T-cell (primary cell): ENCODE data around the gene FKBP11. TPM values are rescaled to one million over a fixed set of nuclear protein-coding genes. Genes with fewer than 3 reads are reported as not detected.

ENCODE experiments used
- ATAC-seq, 4 experiments: fragments of 200-7000 bp in 3 of 4; fragments of 150-1000 bp in 1 of 4; cut with Tn5 transposase; replicated peaks in 1 of 4; 1 replicate in 3 of 4; 2 replicates in 1 of 4; pipeline ENCODE4 v1.10.0; 2021; ENCODE audit warnings: moderate library complexity in 3 of 4, mild to moderate bottlenecking in 2 of 4, moderate number of reproducible peaks in 1 of 4
- CTCF ChIA-PET, 2 donors: fragments of 300-600 bp; sonication (Branson Sonifier 250); formaldehyde crosslinking; loops; one replicate each; lab custom pipeline; 2022; ENCODE audit warnings: antibody characterized with exemption in 2 of 2; lab: Charles Lee
- POLR2A ChIA-PET, 2 donors: fragments of 300-600 bp; sonication (Branson Sonifier 250); formaldehyde crosslinking; loops; one replicate each; lab custom pipeline; 2022; ENCODE audit warnings: antibody characterized with exemption in 2 of 2; lab: Charles Lee
- DNase-seq, 35 experiments: peaks; one replicate each; pipeline versions ENCODE4 v3.0.0 to v3.0.0-alpha.2; 2013 to 2023
- H3K27ac ChIP-seq: one replicate; pipeline ENCODE4 v1.5.1; 2013; ENCODE audit warnings: low read length
- H3K27me3 ChIP-seq, 2 experiments: replicated peaks in 1 of 2; 1 replicate in 1 of 2; 2 replicates in 1 of 2; pipeline versions ENCODE4 v1.6.1 to v1.7.0; 2013; ENCODE audit warnings: low read length in 1 of 2, mixed read lengths in 1 of 2; ENCODE audit not compliant: control insufficient read depth in 2 of 2, insufficient read depth in 2 of 2; ENCODE audit errors: extremely low read depth in 1 of 2
- H3K36me3 ChIP-seq, 2 donors: 1 replicate in 1 of 2; 2 replicates in 1 of 2; pipeline versions ENCODE4 v1.6.1 to v1.7.0; 2013; ENCODE audit warnings: low read length in 1 of 2; ENCODE audit not compliant: control insufficient read depth in 2 of 2, insufficient read depth in 1 of 2; ENCODE audit errors: extremely low read depth in 1 of 2
- H3K4me1 ChIP-seq, 2 experiments: 1 replicate in 1 of 2; 2 replicates in 1 of 2; pipeline versions ENCODE4 v1.6.1 to v1.7.0; 2013; ENCODE audit warnings: low read length in 2 of 2, mixed read lengths in 1 of 2; ENCODE audit not compliant: insufficient read depth in 2 of 2, control insufficient read depth in 1 of 2; ENCODE audit errors: extremely low read depth in 1 of 2
- H3K4me3 ChIP-seq, 2 donors: 1 replicate in 1 of 2; 2 replicates in 1 of 2; pipeline versions ENCODE4 v1.5.1 to v1.7.0; 2013; ENCODE audit warnings: mild to moderate bottlenecking in 2 of 2, low read length in 1 of 2, moderate library complexity in 1 of 2; ENCODE audit not compliant: control insufficient read depth in 1 of 2; ENCODE audit errors: extremely low read depth in 1 of 2
- H3K9me3 ChIP-seq: 2 replicates; pipeline ENCODE4 v1.7.0; 2013
- H3K27ac Mint-ChIP-seq, 2 donors: one replicate each; pipeline ENCODE4 v1.8.0; 2020 to 2021; ENCODE audit warnings: mild to moderate bottlenecking in 2 of 2, mixed read lengths in 2 of 2
- H3K27me3 Mint-ChIP-seq, 2 donors: one replicate each; pipeline ENCODE4 v1.8.0; 2021 to 2022; ENCODE audit warnings: mixed read lengths in 2 of 2
- H3K36me3 Mint-ChIP-seq: one replicate; pipeline ENCODE4 v1.8.0; 2021; ENCODE audit warnings: mixed read lengths
- H3K4me1 Mint-ChIP-seq, 3 donors: one replicate each; pipeline ENCODE4 v1.8.0; 2020 to 2022; ENCODE audit warnings: mixed read lengths in 3 of 3, mild to moderate bottlenecking in 1 of 3
- H3K4me3 Mint-ChIP-seq, 3 donors: one replicate each; pipeline ENCODE4 v1.8.0; 2020 to 2022; ENCODE audit warnings: mild to moderate bottlenecking in 3 of 3, mixed read lengths in 3 of 3, moderate library complexity in 3 of 3
- H3K9me3 Mint-ChIP-seq, 3 donors: one replicate each; pipeline ENCODE4 v1.8.0; 2020 to 2022; ENCODE audit warnings: mixed read lengths in 3 of 3
- WGBS: methylation state at CpG from one replicate; pipeline ENCODE4 v1.1.5; 2013; ENCODE audit warnings: missing lambda C conversion rate; ENCODE audit not compliant: insufficient coverage; 5-methylcytosine and 5-hydroxymethylcytosine counted together
- total RNA-seq, 35 experiments: library from RNA in 6 of 35; stranded (reverse) in 6 of 35; fragments of 120-200 nt in 1 of 35; gene quantifications; one replicate each; pipeline versions ENCODE4 v1.2.1 to v1.2.4 and lab custom pipeline; 2013 to 2026

Gene FKBP11
- total RNA-seq, 5 donors from 2014 or later (not counting 1 experiment from before 2014, with no cell fraction given): 55.6 to 83.0 (median 68.1) TPM

DNA sequence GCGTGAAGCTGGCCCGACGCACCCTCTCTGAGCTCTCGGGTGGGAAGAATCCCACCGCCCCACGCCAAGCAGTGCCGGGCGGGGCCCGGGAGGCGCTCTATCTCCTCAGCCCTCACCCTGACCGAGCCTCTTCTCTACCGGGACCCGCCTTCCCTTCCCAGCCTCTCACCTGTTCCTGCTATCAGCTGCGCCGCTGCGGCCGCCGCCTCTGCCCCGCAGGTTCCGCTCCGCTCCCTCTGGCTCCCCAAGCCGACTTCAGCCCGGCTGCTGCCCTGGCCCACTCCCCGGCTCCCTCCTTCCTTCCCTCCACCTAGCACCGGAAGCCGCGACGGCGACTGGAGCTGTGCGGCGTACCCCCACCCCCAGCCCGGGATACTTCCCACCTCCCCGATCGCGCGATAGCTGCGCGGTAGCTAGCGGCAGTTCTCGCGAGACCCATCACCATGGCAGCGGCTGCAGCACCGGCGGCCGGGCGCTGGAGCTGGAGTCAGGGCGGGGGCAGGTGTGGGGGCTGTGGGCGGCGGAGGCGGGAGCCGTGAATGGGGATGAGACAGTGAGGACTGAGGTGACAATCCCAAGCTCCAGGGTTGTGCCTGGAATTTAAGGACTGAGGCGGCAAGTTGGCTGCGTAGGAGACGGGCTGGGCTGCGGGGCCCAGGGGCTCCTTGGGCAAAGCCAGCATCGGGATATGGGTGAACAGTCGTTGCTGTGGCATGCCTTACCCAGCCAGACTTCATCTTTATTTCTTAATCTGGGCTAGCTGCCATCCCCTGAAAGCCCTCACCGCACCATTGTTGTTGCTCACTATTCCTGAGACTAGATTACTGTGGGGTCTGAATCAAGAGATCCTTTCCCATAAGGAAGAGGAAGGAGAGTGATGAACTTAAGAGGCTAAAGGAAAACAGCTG, 32.1 kb upstream of the FKBP11 start, which contains the start of gene ARF3:
ARF3 (minus strand) TSS at position 347 of the 908 bp plus-strand sequence. CDS start 16,392 bp downstream, outside the sequence.
- Histone ChIP-seq H3K27me3 (peaks cover 0 to 2% of the 10 kb centered on the region in 2 experiments), H3K4me1 (peaks cover 11 to 24% of the 10 kb centered on the region in 2 experiments), H3K9me3 (no peaks in the 10 kb centered on the region), H3K27ac (peak within 1 kb of the TSS; percentile 54), H3K36me3 (peaks cover 0 to 6% of the 10 kb centered on the region in 2 donors), H3K4me3 (peak within 1 kb of the TSS; percentile 76 to 83)
- CTCF ChIA-PET: interaction anchor here (0.6 to 1.7 kb wide), 18 partner anchors 12 to 1820 kb away, joined by 3 to 17 read pairs (median 4); partner anchors contain the start of genes WNT1 (in 2 of the 2), DDX23 (in 1 of the 2) and FKBP11 (in 1 of the 2)
- DNase-seq (peak; percentile 83 to 95 (median 89)), ATAC-seq (peak; percentile 97)
- Mint-ChIP-seq H3K36me3 (peaks cover 4% of the 10 kb centered on the region), H3K27me3 (peaks cover 0 to 4% of the 10 kb centered on the region in 2 donors), H3K9me3 (no peaks in the 10 kb centered on the region), H3K4me3 (peak within 1 kb of the TSS; percentile 95 to 98 (median 96)), H3K27ac (peak within 1 kb of the TSS; percentile 71 to 88), H3K4me1 (peaks cover 43 to 48% (median 44%) of the 10 kb centered on the region in 3 donors)
- POLR2A ChIA-PET: interaction anchor here (0.6 to 1.4 kb wide), 8 partner anchors 14 to 231 kb away, joined by 3 to 9 read pairs (median 4); partner anchors contain the start of genes DDX23 (in 2 of the 2) and FKBP11 (in 1 of the 2)
- WGBS: under 1% methylated on average over 50 of the region's 58 CpGs

DNA sequence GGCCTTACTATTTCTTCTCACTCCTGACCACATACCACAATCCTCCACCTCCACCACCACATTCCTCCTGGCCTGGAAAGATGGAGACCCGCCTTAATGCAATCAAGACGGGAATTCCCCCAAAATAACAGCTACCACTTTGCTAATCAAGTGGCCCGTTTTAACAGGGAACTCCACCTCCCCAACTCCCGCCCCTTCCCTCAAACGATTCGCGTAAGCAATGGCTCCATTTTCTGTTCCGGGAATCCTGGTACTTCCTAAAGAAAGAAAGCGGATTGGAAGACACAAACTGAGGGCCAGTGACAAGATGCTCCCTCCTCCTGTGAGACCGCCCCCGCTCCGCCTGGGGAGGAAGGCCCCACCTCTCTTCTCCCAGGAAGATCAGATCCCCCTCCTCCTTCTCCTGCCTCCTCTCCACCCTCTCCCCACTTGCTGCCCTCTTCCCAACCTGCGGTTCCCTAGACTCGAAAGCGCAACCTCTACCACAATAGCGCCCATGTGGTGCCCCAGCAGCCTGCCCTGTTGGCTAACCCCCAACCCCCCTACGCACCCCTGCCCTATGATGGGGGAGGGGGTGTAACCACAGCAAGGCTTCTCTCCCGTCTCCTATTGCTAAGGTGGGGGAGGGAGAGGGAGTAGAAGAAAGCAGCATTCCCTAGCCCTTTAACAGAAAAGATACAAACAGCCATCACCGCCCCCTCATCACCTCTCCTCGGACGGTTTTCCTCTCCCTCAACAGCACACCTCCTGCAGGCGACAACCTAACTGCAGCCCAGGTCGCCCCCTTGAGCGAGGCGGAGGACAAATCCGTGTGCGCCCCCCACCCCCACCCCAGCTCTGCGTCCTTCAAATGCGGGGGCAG, 31.2 kb upstream of the FKBP11 start:
- H3K27me3 ChIP-seq: peaks cover 0 to 2% of the 10 kb centered on the region in 2 experiments
- peaks cover 11 to 24% of the 10 kb centered on the region in 2 experiments for H3K4me1 ChIP-seq
- H3K36me3 Mint-ChIP-seq: peaks cover 6% of the 10 kb centered on the region
- ATAC-seq: peak; percentile 14 to 30 (median 22)
- H3K4me1 Mint-ChIP-seq: peaks cover 46 to 52% (median 47%) of the 10 kb centered on the region in 3 donors
- H3K36me3 ChIP-seq: peaks cover 0 to 7% of the 10 kb centered on the region in 2 donors
- WGBS: 5% methylated on average over 18 of the region's 29 CpGs
- peak overlapping the region; percentile 76 to 83 for H3K4me3 ChIP-seq
- H3K9me3 ChIP-seq: no peaks in the 10 kb centered on the region
- no peaks in the 10 kb centered on the region for H3K9me3 Mint-ChIP-seq
- POLR2A ChIA-PET: interaction anchor here (1.3 to 1.4 kb wide), 2 partner anchors 21 to 31 kb away, joined by 4 to 6 read pairs; partner anchors contain the start of gene FKBP11 (in 1 of the 2)
- DNase-seq: peak in 3 of 35 experiments; percentile 17 to 56 (median 19)
- H3K4me3 Mint-ChIP-seq: peak overlapping the region; percentile 95 to 98 (median 96)
- CTCF ChIA-PET: interaction anchor here (0.6 to 1.7 kb wide), 11 partner anchors 20 to 1819 kb away, joined by 3 to 17 read pairs (median 6); partner anchors contain the start of genes WNT1 (in 2 of the 2), DDX23 (in 1 of the 2) and FKBP11 (in 1 of the 2)
- H3K27ac Mint-ChIP-seq: peak overlapping the region; percentile 65 to 74
- H3K27ac ChIP-seq: peak overlapping the region; percentile 54
- H3K27me3 Mint-ChIP-seq: peaks cover 0 to 4% of the 10 kb centered on the region in 2 donors

DNA sequence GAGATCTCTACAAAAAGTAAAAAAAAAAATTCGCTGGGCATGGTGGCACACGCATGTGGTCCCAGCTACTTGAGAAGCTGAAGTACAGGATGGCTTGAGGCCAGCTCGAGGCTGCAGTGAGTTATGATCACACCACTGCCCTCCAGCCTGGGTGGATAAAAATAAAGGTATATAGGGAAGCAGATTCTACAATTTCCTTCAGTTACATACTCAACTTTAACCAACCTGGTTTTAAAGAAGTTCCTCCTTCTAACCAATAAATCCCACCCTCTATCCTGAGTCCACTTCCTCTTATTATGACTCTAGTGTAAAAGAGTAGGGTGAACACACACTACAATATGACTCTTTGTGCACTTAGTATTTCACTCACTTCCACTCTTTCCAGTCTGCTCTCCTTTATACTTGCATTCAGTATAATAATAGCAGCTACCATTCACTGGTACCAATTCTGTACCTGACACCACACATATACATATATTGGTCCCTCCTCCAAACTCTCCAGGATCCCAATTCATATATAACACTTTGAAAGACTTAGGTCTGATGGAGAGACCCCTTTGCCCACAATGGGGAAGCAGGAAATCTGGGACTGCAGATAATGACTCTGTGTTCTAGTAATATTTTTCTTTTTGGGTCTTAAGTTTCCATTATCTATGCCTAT, 29.7 kb upstream of the FKBP11 start:
- H3K4me1 Mint-ChIP-seq: peaks cover 46 to 52% (median 50%) of the 10 kb centered on the region in 3 donors
- POLR2A ChIA-PET: interaction anchor here in 1 of 2 donors (0.6 kb wide), 1 partner anchor 32 kb away, joined by 4 read pairs; no protein-coding TSS in a partner anchor

DNA sequence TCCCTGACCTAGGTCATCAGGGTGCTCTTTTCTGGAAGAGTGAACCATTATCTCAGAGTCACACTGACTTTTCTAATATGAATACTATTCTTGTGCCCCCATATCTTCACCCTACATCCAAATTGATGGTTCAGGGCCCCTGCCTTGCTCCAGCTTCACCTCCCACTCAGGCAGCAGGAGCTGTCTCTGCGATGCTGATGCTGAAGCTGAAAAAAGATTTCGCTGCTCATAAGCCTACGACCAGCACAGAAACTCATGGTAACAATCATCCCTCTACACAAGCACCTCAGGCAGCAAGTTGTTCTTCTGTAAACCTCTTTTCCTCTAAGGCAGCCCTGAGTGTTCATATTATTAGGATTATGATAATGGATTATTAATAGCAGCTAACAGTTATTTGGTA, 28.8 kb upstream of the FKBP11 start:
- Histone ChIP-seq H3K4me3 (no peak overlapping the region), H3K36me3 (peaks cover 0 to 7% of the 10 kb centered on the region in 2 donors), H3K9me3 (no peaks in the 10 kb centered on the region), H3K4me1 (peaks cover 11 to 24% of the 10 kb centered on the region in 2 experiments), H3K27me3 (no peaks in the 10 kb centered on the region), H3K27ac (no peak overlapping the region)
- Mint-ChIP-seq H3K36me3 (peaks cover 9% of the 10 kb centered on the region), H3K27ac (no peak overlapping the region), H3K9me3 (no peaks in the 10 kb centered on the region), H3K4me3 (no peak overlapping the region), H3K27me3 (no peaks in the 10 kb centered on the region), H3K4me1 (peaks cover 50 to 52% (median 50%) of the 10 kb centered on the region in 3 donors)
- ChIA-PET CTCF (no interaction called here), POLR2A (interaction anchor here in 1 of 2 donors (0.6 kb wide), 1 partner anchor 33 kb away, joined by 4 read pairs; no protein-coding TSS in a partner anchor)
- no peak for DNase-seq
- WGBS: 88% methylated on average over 1 of the region's 3 CpGs
- no peak for ATAC-seq

More for the DNA sequence above, 29.7 kb upstream of the FKBP11 start:
- Mint-ChIP-seq H3K4me3 (peak overlapping the region in 2 of 3 donors; percentile 95 to 98), H3K36me3 (peaks cover 6% of the 10 kb centered on the region), H3K27me3 (no peaks in the 10 kb centered on the region), H3K27ac (peak overlapping the region; percentile 25 to 44), H3K9me3 (no peaks in the 10 kb centered on the region)
- H3K27ac ChIP-seq: no peak overlapping the region
- H3K36me3 ChIP-seq: peaks cover 0 to 7% of the 10 kb centered on the region in 2 donors
- WGBS: no CpG with 5 or more reads among the region's 3 CpGs
- ATAC-seq (no peak), DNase-seq (no peak)
- H3K4me3 ChIP-seq: no peak overlapping the region
- CTCF ChIA-PET: interaction anchor here in 1 of 2 donors (0.6 kb wide), 1 partner anchor 57 kb away, joined by 3 read pairs; no protein-coding TSS in a partner anchor
- peaks cover 11 to 24% of the 10 kb centered on the region in 2 experiments for H3K4me1 ChIP-seq
- H3K9me3 ChIP-seq: no peaks in the 10 kb centered on the region
- no peaks in the 10 kb centered on the region for H3K27me3 ChIP-seq

DNA sequence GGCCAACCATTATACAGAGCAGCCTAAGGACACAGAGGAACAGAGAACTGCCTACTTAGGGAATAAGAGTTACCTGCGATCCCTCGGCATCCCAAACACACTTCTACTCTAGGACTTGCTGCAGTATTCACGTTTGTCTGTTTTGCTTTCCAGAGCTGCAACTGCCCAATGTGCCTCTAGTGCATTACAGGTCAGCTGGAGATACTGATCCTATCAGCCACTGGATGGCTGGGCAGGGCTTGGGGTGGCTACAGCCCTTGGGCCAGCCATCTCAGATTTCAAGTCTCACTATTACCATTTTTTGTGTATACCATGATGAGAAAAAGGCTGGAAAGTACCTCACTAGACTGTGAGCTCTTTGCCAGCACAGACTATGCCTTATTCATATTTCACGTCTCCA, 27.4 kb upstream of the FKBP11 start:
- H3K27ac Mint-ChIP-seq: no peak overlapping the region
- 96% methylated on average over 3 of the region's 4 CpGs for WGBS
- no peak for ATAC-seq

More for the DNA sequence above, 27.4 kb upstream of the FKBP11 start:
- Mint-ChIP-seq H3K36me3 (peaks cover 13% of the 10 kb centered on the region), H3K4me1 (peaks cover 51 to 59% (median 55%) of the 10 kb centered on the region in 3 donors), H3K27me3 (no peaks in the 10 kb centered on the region), H3K9me3 (no peaks in the 10 kb centered on the region), H3K4me3 (no peak overlapping the region)
- Histone ChIP-seq H3K4me3 (no peak overlapping the region), H3K27ac (no peak overlapping the region), H3K4me1 (peaks cover 11 to 23% of the 10 kb centered on the region in 2 experiments), H3K9me3 (no peaks in the 10 kb centered on the region), H3K27me3 (no peaks in the 10 kb centered on the region), H3K36me3 (peaks cover 0 to 7% of the 10 kb centered on the region in 2 donors)
- ChIA-PET POLR2A (no interaction called here), CTCF (interaction anchor here (0.6 to 1.0 kb wide), 2 partner anchors 19 to 27 kb away, joined by 5 to 8 read pairs; no protein-coding TSS in a partner anchor)
- DNase-seq: no peak
